ENCODE results near the gene AHRR.

GRCh38 chr5:435156-435790 lies 113.8 kb downstream of the AHRR start:
- TF ChIP-seq POLR2A (IDR thresholded peaks at IDR 0.05) (no peak), CTCF (IDR thresholded peaks at IDR 0.05) (no peak)

Data from transverse colon (tissue), 3 donors.